NCI-H345 (cell line): ENCODE results near the gene OBI1.
A peak's percentile ranks its signal among the peaks of the same experiment; 100 is the strongest.

Source experiments
- DNase-seq: peaks from one replicate; lab custom pipeline; 2025; lab: John Stamatoyannopoulos, UW

Gene OBI1

DNA sequence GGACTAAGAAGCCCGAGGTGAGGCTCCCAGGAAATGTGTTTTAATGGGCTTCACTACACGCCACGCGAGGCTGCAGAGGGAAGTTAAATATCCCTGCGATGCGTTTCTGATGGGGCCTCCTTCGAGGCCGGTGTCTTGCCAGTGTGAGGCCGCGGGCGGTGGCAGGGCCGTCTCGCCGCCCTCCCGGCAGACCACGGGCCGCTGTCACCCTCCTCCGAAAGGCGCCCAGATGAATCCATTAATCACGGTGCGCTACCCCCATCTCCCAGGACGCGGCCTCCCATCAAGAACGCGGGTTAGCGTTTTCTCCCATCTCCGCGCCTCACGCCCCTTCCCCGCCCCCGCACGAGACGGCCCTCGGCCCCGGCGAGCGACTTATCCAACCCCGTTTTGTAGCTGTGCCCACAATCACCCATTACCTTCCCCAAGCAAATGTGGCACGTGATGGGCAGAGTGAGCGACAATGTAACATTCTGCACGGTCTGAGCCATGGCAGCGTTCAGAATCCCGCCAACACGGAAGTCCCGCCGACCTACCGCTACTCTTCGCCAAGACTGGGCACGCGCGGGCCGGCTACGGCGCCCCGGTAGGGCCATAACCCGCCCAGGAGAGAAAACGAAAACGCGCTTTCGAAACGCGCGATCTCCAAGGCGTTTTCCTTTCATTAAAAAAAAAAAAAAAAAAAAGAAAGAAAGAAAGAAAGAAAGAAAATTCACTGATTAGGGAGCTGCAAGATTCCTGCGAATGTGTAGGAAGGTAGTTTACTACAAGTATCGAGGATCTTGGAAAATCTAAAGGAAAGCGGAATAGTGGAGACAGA, at the start of gene OBI1:
Gene OBI1, minus strand, starts transcription at position 526 of the 820 bp plus-strand sequence. Its CDS starts 35 bp downstream, at position 491.
- peak; percentile 91 for DNase-seq

DNA sequence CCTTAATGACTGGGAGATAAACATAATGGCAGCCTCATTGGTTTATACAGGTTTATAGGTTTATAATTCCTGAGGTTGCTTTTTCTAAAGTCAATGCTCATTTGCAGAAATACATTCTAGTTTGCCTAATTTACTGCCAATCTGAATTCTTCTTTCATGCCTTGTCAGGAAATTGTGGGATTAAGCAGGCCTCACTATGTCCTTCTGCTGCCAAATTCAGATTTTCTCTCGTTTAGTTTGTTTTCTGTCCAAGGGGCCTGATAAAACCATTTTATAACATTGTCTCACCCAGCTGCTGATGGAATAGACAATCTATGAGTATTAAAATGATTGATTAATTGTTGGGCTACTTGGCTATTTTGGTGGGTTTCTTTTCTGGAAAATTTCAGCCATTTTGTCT, 42.4 kb upstream of the OBI1 start:
- DNase-seq, result no peak

DNA sequence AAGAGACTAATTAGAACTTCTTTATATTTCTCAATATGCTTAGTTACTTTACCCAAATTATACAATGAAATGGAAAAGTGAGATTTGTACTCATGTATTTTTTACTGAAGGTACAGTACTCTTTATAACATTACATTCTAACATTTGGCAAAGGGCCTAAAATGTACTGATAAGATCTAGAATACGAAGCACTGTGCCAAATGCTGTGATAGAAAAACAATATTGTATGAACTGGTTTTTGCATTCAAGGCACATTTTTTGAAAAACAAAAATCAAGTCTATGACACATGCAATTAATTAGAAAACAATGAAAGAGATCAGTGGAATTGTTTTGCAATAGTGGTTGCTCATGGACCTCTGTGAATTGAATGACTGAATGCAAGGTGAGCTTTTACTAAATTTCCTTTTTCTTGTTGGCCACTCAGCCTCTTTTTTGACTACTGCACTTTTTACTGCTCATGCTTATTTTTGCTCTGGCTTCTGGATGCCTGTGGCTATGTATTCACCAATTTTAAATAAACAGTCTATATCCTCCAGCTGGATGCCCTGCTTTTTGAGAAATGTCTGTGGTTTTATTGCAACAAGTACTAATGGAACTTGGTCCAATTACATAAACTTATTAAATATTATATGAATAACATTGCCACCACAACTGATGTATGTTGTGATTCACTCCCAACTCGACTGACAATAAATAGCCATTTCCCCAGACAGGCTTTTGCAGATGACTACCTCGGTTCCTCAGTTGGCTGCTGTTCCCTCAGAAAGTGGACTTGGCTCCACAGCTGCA, 41.4 kb upstream of the OBI1 start:
- DNase-seq, result no peak

DNA sequence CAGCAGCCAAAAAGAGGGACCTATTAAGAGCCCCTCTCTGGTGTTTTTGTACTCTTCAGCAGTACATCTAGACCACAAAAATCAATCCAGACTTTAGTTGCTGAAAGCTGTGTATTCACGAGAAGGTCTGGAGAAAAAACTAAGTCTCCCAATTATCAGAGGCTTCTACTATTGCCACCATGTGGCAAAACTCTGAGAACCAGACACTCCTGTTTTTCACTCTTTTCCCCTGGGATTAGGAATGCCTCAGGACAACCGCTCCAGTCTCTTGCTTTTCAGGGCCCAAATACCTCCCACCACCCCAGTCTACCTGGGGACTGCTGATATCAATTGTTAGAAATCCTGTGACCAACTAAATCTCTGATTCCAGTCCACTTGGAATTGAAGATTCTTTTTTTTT, 30.1 kb upstream of the OBI1 start:
- DNase-seq, result no peak

GRCh38 chr13:78686461-78686860, 27.5 kb upstream of the OBI1 start:
- no peak for DNase-seq

DNA sequence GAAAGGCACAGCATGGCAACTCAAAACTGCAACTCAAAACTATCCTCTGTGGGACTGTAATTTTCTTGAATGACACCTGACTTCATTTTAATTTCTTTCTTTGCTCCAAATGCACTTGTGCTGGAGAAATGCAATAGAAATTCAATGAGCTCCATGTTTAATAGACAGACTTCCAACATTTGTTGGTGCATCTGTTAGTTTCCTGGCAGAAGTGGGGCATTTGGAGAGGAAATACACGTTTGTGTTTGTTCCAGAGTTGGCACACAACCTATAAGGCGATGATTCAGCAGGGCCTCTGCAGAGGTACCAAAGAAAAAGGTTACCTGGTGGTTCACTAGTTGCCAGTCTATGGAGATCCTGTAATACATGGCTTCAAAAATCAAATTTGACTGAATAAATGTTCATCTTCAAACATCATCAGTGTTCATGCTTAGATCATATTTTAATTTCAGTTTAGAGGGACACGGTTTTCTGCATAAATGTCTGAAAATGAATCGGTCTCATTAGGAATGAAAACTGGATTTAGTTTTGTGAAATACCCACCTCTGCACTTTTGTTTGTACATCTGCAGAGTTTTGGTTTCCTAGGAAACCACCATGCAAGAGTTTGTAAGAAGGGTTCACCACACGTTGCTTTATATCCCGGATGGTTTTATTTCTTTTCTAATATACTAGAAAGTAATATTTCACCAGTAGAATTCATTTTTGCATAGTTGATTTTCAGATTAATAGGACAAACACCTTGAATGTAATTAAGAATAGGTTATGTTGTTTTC, 21.8 kb upstream of the OBI1 start:
- no peak for DNase-seq

DNA sequence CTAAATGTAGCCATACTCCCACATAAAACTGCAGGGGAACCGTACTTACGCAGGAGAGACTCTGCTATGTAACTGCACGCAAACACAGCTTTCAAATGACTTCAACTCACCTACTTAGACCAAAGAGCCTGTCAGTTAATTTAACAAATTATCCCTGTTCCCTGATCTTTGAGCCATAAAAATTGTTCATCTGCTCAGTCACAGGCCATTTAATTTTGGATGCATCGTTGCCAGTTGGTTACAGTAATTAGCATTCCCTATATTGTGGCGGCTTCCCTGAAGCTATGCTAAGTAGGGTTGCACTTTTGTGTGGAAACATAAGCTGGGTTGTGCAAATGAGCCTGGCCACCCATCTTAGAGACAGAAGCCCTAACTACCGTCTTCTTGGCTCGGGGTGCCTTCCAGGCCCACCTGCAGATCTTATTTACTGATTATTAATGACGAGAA, 21.2 kb upstream of the OBI1 start:
- DNase-seq, result peak; percentile 89

DNA sequence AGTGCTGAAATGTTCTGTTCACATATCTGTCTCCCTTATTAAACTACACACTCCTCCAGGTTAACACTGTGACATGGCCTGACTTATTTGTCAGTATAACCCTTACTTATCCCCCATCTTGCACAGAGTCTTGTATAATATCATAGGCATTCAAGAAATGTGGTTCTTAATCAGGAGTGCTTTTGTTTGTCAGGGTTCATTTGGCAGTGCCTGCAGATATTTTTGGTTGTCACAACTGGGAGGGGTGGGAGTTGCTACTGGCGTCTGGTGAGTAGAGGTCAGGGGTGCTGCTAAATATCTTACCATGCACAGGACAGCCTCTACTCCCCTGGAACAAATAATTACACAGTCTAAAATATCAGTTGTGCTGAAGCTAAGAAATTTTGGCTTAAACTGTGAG, 20.4 kb upstream of the OBI1 start:
- no peak for DNase-seq

GRCh38 chr13:78675112-78675511, 16.2 kb upstream of the OBI1 start:
- no peak for DNase-seq

DNA sequence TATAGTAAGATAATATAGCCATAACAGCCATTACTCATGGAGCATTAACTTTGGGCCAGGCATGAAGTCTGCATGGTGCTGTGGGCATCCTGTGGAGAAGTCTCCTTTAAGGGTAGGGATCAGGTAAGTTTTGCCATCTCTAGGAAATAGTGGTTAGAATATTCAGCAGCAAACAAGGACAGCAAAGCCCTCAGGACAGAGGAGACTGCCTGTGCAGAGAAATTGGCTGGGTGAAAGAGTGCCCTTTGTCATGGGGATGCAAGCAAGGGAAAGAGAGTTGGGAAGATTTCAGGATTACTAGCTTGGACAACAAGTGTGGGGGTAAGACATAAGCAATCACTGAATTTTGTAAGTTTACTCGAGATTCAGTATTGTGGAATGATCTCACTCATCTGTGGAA, 15.7 kb upstream of the OBI1 start:
- DNase-seq, result no peak

DNA sequence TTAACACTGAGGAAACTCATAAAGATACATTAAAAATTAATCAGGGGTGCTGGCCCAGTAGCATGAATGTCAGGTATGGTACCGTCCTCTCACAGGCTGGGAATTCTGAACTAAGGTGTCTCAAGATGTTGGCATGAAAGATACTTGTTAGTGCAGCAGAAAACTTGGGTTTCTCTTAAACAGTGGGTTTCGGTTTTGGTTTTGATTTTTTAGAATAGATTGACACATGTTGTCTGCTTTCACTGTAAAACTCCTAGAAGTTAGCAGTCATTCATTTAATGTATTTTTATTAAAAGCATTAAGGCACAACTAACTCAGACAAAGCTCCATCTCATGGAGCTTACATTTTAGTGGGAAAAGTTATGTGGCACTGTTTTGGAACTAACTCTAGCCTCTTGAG, 3.5 kb upstream of the OBI1 start:
- DNase-seq, result no peak

- DNase-seq, result no peak
These were observed 1.5 kb upstream of the OBI1 start for GRCh38 chr13:78660495-78660857.

- no peak for DNase-seq
These were observed 958 bp upstream of the OBI1 start for GRCh38 chr13:78659732-78660494.

GRCh38 chr13:78659450-78659730, 435 bp upstream of the OBI1 start:
- no peak for DNase-seq

GRCh38 chr13:78657699-78658629, 991 bp downstream of the OBI1 start:
- no peak for DNase-seq

- no peak for DNase-seq
These were observed 3.0 kb downstream of the OBI1 start for GRCh38 chr13:78655906-78656305.

GRCh38 chr13:78655007-78655406, 3.9 kb downstream of the OBI1 start:
- no peak for DNase-seq

GRCh38 chr13:78652651-78653050, 6.3 kb downstream of the OBI1 start:
- DNase-seq, result no peak

DNA sequence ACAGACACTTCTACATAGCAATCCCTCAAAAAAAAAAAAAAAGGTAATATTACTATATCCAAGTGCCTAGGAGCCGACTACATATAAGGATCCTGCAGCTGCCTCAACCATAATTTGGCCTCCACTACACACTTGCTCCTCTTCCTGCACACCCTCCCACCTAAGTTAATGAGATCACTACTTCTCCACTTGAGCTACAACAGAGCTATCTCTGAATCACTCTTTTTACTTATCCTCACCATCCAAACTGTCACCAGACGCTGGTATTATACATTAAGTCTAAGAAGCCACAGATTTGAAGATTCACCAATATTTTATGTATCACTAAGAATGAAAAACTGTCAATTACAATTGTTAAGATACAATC, 8.3 kb downstream of the OBI1 start:
- no peak for DNase-seq

GRCh38 chr13:78649997-78650716, 8.8 kb downstream of the OBI1 start:
- no peak for DNase-seq
